ENCODE measurements around the gene CLIP3.
A peak's percentile ranks its signal among the peaks of the same experiment; 100 is the strongest.
"Not testable (repeated sequence)": the region's sequence is repeated elsewhere in the genome, so short reads cannot be mapped to it uniquely, and the experiment has no call there.

The CLIP3 gene

GRCh38 chr19:35986664-35987570, 45.8 kb downstream of the CLIP3 start:
- no peak for DNase-seq (ENCODE audit: low read depth)
- no peak for TF ChIP-seq CTCF (conservative IDR thresholded peaks at IDR 0.05; ENCODE audit: control insufficient read depth, insufficient read depth, low read depth, low read length)
- peak overlapping the region; percentile 9 for H3K4me3 ChIP-seq (ENCODE audit: control insufficient read depth, low read depth, low read length)

- DNase-seq (ENCODE audit: low read depth), result no peak
- TF ChIP-seq CTCF (conservative IDR thresholded peaks at IDR 0.05; ENCODE audit: control insufficient read depth, insufficient read depth, low read depth, low read length), result no peak
- H3K4me3 ChIP-seq (ENCODE audit: control insufficient read depth, low read depth, low read length), result no peak overlapping the region
Measured at GRCh38 chr19:35986111-35986510, 46.6 kb downstream of the CLIP3 start.

- H3K4me3 ChIP-seq (ENCODE audit: control insufficient read depth, low read depth, low read length), result no peak overlapping the region
- no peak for DNase-seq (ENCODE audit: low read depth)
- no peak for TF ChIP-seq CTCF (conservative IDR thresholded peaks at IDR 0.05; ENCODE audit: control insufficient read depth, insufficient read depth, low read depth, low read length)
Measured at GRCh38 chr19:35983177-35983576, 49.5 kb downstream of the CLIP3 start.

- H3K4me3 ChIP-seq (ENCODE audit: control insufficient read depth, low read depth, low read length), result not testable (repeated sequence)
Measured at GRCh38 chr19:35980997-35981396, 51.7 kb downstream of the CLIP3 start.

GRCh38 chr19:35978832-35979365, 53.8 kb downstream of the CLIP3 start:
- no peak for DNase-seq (ENCODE audit: low read depth)
- TF ChIP-seq CTCF (conservative IDR thresholded peaks at IDR 0.05; ENCODE audit: control insufficient read depth, insufficient read depth, low read depth, low read length), result no peak
- no peak overlapping the region for H3K4me3 ChIP-seq (ENCODE audit: control insufficient read depth, low read depth, low read length)

More at GRCh38 chr19:35980997-35981396, 51.7 kb downstream of the CLIP3 start:
- not testable (repeated sequence) for DNase-seq (ENCODE audit: low read depth)

- no peak overlapping the region for H3K4me3 ChIP-seq (ENCODE audit: control insufficient read depth, low read depth, low read length)
- DNase-seq (ENCODE audit: low read depth), result no peak
- TF ChIP-seq CTCF (conservative IDR thresholded peaks at IDR 0.05; ENCODE audit: control insufficient read depth, insufficient read depth, low read depth, low read length), result no peak
Measured at GRCh38 chr19:35978271-35978670, 54.4 kb downstream of the CLIP3 start.

- TF ChIP-seq CTCF (conservative IDR thresholded peaks at IDR 0.05; ENCODE audit: control insufficient read depth, insufficient read depth, low read depth, low read length), result peak; percentile 12
- DNase-seq (ENCODE audit: low read depth), result no peak
- H3K4me3 ChIP-seq (ENCODE audit: control insufficient read depth, low read depth, low read length), result no peak overlapping the region
Measured at GRCh38 chr19:35977446-35978222, 55.0 kb downstream of the CLIP3 start.
